Glutamatergic neuron (in vitro differentiated cells): ENCODE data around the gene DNAJC8. TPM values are rescaled to one million over a fixed set of nuclear protein-coding genes. Genes with fewer than 3 reads are reported as not detected.

Experiments used
- DNase-seq: peaks from one replicate; pipeline ENCODE4 v3.0.0; 2022
- H3K27ac Mint-ChIP-seq: one replicate; pipeline ENCODE4 v1.8.0; 2020; ENCODE audit warnings: mild to moderate bottlenecking, mixed read lengths, inconsistent platforms; ENCODE audit not compliant: unreplicated experiment
- H3K27me3 Mint-ChIP-seq: one replicate; pipeline ENCODE4 v1.8.0; 2020; ENCODE audit warnings: mild to moderate bottlenecking, moderate library complexity, mixed read lengths, inconsistent platforms; ENCODE audit not compliant: unreplicated experiment
- H3K36me3 Mint-ChIP-seq: one replicate; pipeline ENCODE4 v1.8.0; 2020; ENCODE audit warnings: mild to moderate bottlenecking, mixed read lengths, inconsistent platforms; ENCODE audit not compliant: unreplicated experiment
- H3K4me1 Mint-ChIP-seq: one replicate; pipeline ENCODE4 v1.8.0; 2020; ENCODE audit warnings: mild to moderate bottlenecking, low read depth, mixed read lengths, inconsistent platforms; ENCODE audit not compliant: unreplicated experiment
- H3K4me3 Mint-ChIP-seq: one replicate; pipeline ENCODE4 v1.8.0; 2020; ENCODE audit warnings: mild to moderate bottlenecking, mixed read lengths, inconsistent platforms; ENCODE audit not compliant: unreplicated experiment
- H3K9me3 Mint-ChIP-seq: one replicate; pipeline ENCODE4 v1.8.0; 2020; ENCODE audit warnings: mild to moderate bottlenecking, moderate library complexity, mixed read lengths, inconsistent platforms; ENCODE audit not compliant: unreplicated experiment
- total RNA-seq: library from RNA; stranded (reverse); fragmentation: NEBNext Ultra II Directional; extraction: Animal tissue kit (Norgen Biotek cat#: 25700); gene quantifications from one replicate; pipeline ENCODE4 v1.2.1, GENCODE V29; 2021; ENCODE audit not compliant: unreplicated experiment
- TF ChIP-seq, protein P1 (sequence below): fragments of 200-600 bp; sonication (generic); IDR thresholded peaks from one replicate; pipeline ENCODE4 v1.5.0; 2021; ENCODE audit not compliant: partially characterized antibody, unreplicated experiment

The DNAJC8 gene
- total RNA-seq, 1 donor from 2014 or later: 82.8 TPM

GRCh38 chr1:28199328-28200233 lies 33.2 kb downstream of the DNAJC8 start:
- Mint-ChIP-seq H3K4me1 (no peaks in the 10 kb centered on the region), H3K4me3 (no peak overlapping the region), H3K27ac (peak overlapping the region; percentile 59), H3K9me3 (no peaks in the 10 kb centered on the region), H3K36me3 (no peaks in the 10 kb centered on the region), H3K27me3 (peaks cover 2% of the 10 kb centered on the region)
- no peak for DNase-seq
- TF ChIP-seq, protein P1, sequence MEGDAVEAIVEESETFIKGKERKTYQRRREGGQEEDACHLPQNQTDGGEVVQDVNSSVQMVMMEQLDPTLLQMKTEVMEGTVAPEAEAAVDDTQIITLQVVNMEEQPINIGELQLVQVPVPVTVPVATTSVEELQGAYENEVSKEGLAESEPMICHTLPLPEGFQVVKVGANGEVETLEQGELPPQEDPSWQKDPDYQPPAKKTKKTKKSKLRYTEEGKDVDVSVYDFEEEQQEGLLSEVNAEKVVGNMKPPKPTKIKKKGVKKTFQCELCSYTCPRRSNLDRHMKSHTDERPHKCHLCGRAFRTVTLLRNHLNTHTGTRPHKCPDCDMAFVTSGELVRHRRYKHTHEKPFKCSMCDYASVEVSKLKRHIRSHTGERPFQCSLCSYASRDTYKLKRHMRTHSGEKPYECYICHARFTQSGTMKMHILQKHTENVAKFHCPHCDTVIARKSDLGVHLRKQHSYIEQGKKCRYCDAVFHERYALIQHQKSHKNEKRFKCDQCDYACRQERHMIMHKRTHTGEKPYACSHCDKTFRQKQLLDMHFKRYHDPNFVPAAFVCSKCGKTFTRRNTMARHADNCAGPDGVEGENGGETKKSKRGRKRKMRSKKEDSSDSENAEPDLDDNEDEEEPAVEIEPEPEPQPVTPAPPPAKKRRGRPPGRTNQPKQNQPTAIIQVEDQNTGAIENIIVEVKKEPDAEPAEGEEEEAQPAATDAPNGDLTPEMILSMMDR: no peak

GRCh38 chr1:28197682-28198415 lies 35.0 kb downstream of the DNAJC8 start:
- no peak for DNase-seq
- TF ChIP-seq, protein P1: no peak
- no peak overlapping the region for H3K27ac Mint-ChIP-seq
- H3K9me3 Mint-ChIP-seq: no peaks in the 10 kb centered on the region
- H3K36me3 Mint-ChIP-seq: no peaks in the 10 kb centered on the region
- H3K4me3 Mint-ChIP-seq: no peak overlapping the region
- no peaks in the 10 kb centered on the region for H3K4me1 Mint-ChIP-seq
- H3K27me3 Mint-ChIP-seq: peaks cover 2% of the 10 kb centered on the region

DNA sequence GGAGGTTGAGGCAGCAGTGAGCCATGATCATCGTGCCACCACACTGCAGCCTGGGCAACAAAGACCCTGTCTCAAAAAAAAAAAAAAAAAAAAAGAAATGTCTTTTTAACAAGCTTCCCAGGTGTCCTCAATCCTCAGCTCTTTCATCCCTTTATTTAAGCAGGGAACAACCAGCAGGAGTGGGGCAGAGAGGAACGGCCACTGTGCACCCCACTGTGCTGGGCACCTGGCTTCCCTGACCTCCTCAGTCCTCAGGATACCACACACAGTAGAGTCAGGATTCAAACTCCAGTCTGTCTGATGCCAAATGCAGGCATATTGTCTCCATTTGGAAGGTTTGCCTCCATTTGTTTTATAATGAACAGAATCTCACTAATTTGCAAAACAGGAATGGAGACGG lies 36.5 kb downstream of the DNAJC8 start:
- Mint-ChIP-seq H3K27ac (no peak overlapping the region), H3K9me3 (no peaks in the 10 kb centered on the region), H3K4me3 (no peak overlapping the region), H3K36me3 (no peaks in the 10 kb centered on the region), H3K27me3 (peaks cover 2% of the 10 kb centered on the region), H3K4me1 (no peaks in the 10 kb centered on the region)
- TF ChIP-seq, protein P1: no peak
- DNase-seq: no peak

DNA sequence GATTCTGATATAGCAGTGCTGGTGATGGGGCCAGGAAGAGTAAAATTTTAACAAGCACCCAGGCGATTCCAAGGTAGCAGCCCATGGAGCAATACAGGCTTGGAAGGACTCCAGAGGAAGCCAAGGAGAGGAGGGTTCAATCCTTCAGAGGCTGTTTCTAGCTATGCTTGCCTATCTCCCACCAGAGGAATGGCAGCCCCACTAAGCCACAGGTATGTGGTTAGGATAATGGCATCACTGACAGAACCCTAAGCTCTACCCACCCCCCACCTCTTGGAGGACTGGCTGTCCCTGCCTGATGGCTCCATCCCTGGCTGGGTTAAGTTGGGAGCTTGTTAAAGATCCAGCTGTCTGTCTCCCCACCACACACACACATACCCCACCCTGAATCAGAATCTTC lies 37.0 kb downstream of the DNAJC8 start:
- TF ChIP-seq, protein P1: no peak
- Mint-ChIP-seq H3K27ac (no peak overlapping the region), H3K27me3 (peaks cover 2% of the 10 kb centered on the region), H3K4me1 (no peaks in the 10 kb centered on the region), H3K9me3 (no peaks in the 10 kb centered on the region), H3K4me3 (no peak overlapping the region), H3K36me3 (no peaks in the 10 kb centered on the region)
- no peak for DNase-seq
